GM18519 (cell line): Measurements from ENCODE around the gene CD96.

ENCODE experiments used
- ATAC-seq: cut with Tn5 transposase; IDR thresholded peaks from one replicate; pipeline ENCODE4 v1.9.1; 2021; ENCODE audit warnings: mild to moderate bottlenecking, moderate library complexity; ENCODE audit not compliant: unreplicated experiment, low FRiP score

The CD96 gene

DNA sequence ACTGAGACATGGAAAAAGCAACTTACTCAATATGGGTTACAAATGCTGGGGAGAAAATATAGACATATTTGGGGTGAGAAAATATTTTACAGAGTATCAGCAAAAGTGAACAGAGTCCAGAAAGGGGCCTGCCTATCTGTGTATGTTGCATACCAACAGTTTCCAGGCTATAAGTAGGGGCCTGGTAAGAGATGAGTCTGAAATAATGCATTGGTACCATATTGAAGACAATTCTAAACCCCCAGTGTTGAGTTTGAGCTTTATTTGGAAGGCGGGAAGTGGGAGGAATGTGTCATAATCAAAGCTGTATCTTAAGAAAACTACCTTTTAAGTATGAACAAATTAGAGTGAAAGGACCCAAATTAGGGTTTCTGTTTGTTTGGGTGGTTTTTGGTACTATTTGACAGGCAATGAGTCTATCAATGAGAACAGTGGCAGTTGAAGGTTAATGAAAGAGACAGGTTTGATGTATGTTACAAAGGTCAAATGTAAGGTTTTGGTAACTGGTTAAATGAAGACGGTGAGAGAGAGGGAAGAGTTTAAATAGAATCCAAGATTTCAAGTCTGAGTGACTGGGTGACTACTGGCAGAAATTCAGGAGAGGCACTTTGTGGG, 159.4 kb downstream of the CD96 start:
- ATAC-seq = no peak
